CD4-positive, alpha-beta T cell treated with Interleukin-15 for 4 hours (primary cell): ENCODE data around the gene VEGFB.
A peak's percentile ranks its signal among the peaks of the same experiment; 100 is the strongest.
"Not testable (repeated sequence)": the region's sequence is repeated elsewhere in the genome, so short reads cannot be mapped to it uniquely, and the experiment has no call there.

Experiments
- DNase-seq: peaks from one replicate; pipeline ENCODE4 v3.0.0-alpha.2; 2020; ENCODE audit warnings: low spot score

Gene VEGFB

DNA sequence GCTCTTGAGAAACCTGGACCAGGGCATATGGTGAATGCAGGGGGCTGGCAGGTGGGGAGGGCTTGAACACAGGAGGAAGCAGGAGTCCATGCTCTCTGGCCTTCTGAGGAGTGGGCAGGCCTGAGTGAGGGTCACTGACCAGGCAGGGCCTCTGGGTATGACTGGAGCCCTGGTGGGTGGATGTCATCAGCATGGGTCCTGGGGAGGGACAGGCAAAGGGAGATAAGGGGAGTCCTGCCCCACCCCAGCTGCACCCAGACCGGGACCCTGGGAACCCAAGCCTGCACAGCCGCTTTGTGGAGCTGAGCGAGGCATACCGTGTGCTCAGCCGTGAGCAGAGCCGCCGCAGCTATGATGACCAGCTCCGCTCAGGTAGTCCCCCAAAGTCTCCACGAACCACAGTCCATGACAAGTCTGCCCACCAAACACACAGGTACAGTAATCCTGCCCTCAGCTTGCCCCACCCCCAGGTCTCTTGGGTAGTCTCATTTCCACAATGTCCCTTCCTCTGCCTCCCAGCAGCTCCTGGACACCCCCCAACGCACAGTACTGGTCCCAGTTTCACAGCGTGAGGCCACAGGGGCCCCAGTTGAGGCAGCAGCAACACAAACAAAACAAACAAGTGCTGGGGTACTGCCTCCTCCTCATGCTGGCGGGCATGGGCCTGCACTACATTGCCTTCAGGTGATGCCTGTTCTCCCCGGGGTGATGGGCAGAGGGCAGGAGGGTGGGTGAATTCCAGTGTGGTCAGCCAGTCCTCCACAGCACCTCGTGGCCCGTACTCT lies 2.0 kb upstream of the VEGFB start:
- no peak for DNase-seq

DNA sequence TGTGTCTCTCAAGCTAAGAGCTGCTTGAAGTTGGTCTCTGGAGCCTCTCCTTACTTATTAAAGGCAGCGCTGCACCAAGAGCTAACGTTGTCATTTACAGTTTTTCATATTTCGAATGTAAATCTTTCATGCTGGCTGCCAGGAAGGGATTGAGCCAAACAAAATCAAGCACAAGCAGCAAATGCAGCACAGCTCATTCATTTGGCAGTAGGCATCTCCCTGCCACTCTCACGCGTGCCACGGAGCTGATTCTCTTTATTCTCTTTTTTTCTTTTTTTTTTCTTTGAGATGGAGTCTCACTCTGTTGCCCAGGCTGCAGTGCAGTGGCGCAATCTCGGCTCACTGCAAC lies 1.4 kb upstream of the VEGFB start:
- no peak for DNase-seq

DNA sequence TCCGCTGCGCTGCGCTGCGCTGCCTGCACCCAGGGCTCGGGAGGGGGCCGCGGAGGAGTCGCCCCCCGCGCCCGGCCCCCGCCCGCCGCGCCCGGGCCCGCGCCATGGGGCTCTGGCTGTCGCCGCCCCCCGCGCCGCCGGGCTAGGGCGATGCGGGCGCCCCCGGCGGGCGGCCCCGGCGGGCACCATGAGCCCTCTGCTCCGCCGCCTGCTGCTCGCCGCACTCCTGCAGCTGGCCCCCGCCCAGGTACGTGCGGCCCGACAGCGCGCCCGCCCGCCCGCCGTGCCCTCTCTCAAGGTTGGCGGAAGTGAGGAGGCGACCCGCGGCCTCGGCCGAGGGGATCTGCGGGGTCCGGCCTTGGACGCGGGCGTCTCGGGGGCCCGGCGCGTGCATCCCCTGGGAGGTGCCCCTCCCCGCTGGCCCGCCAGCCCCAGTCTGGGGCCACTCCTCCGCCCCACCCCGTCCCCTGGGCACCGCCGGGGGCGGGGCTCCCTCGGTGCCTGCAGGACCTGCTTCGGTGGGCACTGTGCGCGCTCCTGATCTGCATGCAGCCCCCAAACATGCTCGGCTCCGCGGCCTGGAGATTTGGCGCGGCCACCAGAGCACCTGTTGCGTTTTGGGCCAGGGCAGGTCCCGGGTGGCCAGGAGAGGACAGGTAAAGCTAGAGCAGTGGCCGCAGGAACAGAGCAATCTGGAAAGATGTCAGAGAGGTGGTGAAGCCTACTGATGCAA lies 429 bp downstream of the VEGFB start:
- peak; percentile 36 for DNase-seq

DNA sequence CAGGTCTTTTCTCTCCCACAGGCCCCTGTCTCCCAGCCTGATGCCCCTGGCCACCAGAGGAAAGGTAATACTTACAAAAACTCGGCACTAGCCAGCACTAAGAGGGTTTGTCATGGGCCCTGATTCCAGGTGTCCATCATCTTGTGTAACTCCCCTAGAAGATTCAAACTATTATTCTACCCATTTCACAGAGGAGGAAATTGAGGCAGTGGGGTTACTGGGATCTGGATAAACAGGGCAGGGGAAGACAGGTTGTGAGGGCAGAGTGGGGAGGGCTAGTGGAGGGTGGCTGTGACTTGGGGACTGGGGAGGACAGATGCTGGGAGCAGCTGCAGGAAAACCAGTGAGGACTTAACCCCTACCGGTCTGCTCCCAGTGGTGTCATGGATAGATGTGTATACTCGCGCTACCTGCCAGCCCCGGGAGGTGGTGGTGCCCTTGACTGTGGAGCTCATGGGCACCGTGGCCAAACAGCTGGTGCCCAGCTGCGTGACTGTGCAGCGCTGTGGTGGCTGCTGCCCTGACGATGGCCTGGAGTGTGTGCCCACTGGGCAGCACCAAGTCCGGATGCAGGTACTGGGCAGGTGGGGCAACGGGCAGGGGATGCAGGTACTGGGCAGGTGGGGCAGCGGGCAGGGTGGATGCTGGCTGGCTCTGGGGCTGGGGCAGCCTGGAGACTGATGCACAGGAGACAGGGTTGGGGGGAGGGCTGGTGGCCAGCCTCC lies 1.2 kb downstream of the VEGFB start:
- DNase-seq = no peak

DNA sequence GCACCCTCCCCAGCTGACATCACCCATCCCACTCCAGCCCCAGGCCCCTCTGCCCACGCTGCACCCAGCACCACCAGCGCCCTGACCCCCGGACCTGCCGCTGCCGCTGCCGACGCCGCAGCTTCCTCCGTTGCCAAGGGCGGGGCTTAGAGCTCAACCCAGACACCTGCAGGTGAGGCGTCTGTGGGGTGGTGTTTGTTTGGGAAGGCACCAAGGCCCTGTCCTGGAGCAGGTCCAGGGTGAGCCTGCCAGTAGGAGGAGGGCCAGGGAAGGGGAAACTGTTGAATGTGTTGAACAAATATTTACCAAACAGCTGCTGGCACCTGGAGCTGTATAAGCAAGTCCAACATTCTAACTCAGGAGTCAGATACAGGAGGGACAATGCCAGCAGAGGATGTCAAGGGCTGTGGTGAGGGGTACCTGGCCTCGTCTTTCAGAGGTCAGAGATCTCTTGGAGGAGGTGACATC lies 3.1 kb downstream of the VEGFB start:
- DNase-seq = no peak

DNA sequence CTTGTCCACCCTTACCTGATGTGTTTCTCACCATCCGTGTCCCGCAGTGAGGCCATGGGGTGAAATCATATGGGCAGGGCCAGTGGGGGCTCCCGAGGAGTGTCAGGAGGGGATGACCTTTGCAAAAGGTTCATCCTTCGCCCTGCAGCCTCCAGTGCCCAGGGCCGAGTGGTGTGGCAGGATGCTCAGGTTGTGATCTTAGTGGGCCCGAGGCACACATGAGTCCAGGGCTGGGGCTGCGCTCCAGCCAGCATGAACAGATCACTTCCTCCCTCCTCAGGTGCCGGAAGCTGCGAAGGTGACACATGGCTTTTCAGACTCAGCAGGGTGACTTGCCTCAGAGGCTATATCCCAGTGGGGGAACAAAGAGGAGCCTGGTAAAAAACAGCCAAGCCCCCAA lies 3.7 kb downstream of the VEGFB start:
- DNase-seq = no peak

DNA sequence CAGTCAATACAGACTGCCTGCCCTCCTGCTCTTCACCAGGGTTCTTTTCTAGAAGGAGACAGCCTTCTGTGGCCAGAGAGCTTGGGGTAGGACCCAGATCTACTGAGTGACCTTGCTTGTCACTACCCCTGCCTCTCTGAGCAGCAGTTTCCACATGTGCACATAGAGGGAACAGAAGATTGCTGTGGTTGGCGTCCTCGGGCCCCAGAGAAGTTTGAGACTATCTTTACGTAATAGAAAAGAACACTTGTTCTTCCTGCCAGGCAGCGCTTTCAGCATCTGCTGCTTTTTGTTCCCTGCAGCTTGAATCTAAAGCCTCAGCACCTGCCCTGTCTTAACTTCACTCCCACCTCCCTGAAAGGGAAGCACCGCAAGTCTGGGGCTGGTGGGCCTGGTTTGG lies 4.6 kb downstream of the VEGFB start:
- DNase-seq = no peak

DNA sequence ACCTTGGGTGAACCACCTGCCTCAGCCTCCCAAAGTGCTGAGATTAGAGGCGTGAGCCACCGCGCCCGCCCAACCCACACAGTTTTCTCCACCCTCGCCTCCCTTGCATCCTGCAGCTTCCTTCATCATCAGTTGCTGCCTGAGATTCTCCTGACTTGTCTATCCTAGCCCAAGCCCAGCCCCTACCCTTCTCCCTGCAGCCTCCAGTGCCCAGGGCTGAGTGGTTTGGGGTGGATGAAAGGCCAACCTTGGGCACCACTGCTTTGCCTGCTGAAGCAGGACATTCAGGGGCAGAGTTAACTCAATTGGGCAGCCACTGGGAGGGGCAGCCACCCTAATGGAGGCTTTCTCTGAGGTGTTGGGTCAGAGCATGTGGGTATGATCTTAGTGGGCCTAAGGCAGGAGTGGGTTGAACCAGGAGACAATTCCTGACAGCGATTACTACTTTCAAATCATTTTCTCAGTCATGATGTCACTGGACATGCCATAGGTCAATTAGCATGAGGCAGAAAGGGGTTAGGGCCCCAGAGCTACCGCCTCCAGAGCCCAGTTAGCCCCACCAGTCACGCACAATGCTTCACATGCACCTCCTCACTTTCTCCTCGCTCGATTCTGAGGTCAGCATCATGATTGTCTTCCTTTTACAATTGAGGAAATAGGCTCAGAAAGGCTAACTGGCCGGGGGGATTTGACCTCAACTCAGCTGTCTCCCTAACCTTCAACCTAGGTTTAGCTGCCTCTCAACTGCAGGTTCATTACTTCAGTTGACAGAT lies 5.5 kb downstream of the VEGFB start:
- no peak for DNase-seq

DNA sequence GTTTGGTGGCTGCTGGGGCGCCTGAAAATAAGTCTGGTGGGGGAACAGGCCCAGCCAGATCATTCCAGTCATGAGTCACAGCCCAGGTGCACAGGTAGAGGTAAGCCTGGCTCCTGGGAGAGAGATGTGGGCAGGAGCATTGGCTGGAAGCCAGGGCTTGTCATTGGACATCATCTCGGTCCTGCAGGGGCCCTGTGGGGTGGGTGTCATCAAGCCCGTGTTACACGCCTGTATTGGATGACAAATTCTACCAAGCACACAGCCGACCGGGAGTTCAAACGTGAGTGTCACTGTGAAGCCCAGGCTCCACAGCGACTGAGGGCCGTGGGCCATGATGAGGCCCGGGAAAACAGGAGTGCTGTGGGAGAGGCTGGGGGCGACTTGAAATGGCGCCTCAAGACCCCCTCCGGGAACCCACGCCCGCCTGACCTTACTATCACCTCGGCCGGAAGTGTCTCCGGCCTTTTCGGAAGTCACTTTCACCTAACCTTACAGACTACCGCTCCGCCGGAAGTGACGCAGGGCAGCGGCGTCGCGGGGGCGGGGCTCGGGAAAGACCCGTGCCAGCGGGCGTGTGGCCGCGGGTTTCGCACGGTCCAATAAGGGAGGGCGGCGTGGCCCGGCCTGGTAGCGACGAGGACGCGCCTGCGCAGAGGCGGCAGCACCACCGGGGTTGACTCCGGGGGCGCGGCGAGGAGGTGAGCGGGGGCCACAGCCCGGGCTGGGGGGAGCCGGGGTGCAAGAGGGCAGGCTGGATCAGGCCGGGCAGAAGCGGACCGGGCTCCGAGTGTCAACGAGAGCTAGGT lies 6.3 kb downstream of the VEGFB start, which contains the start of gene FKBP2:
FKBP2 (plus strand) TSS at position 661 of the 806 bp plus-strand sequence. CDS start 1,293 bp downstream, outside the sequence.
- peak; percentile 98 for DNase-seq

DNA sequence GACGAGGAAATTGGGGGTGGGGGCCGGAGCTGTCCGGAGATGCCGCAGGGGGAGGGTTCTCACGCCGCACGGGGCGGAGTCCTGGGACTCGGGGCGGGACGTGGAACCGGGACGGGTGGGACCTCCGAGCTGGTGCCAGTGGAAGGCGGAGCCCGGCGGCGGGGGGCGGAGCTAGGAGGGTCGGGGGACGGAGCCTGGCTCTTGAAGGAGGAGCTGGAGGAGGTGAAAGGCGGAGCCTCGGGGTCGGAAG lies 6.8 kb downstream of the VEGFB start:
- peak; percentile 99 for DNase-seq

DNA sequence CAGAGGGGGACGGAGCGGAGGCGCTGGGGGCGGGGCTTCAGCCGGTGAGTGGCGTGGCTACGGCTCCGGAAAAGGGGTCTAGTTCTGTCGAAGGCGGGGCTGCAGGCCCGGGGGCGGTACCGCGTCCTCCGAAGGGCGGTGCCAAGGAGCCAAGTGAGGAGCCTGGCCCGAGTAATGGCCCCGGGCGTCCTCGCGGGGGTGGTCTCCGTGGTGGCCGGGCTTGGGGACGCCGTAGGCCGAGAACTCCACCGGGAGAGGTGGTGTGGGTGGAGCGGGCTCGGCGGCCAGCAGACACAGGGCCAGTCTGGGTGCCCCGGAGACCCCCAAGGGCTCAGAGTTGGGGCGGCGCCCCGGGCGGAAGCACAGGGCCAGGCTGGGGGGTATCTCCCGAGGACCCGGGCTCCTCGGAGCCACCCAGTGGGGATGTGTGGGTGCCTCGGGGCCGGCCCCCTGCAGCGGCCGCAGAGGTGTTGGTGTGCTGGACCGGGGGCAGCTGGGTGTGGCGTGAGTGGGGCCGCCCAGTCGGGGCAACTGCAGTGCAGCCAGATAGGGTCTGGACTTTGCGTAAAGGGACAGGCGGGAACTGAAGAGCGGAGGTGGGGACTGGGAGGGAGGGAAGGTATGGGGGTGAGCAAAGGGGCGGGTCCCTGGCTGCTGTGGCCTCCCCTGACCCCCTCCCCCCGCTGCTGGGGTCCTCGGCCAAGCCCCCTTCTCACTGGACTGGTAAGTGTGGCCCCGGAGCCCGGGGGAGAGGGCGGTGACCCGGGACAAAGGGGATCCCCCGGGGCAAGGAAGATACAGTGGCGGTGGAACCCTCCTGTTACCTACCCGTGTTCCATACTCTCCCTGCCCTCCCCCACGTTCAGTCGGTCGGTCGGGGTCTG lies 7.3 kb downstream of the VEGFB start:
- DNase-seq = no peak

DNA sequence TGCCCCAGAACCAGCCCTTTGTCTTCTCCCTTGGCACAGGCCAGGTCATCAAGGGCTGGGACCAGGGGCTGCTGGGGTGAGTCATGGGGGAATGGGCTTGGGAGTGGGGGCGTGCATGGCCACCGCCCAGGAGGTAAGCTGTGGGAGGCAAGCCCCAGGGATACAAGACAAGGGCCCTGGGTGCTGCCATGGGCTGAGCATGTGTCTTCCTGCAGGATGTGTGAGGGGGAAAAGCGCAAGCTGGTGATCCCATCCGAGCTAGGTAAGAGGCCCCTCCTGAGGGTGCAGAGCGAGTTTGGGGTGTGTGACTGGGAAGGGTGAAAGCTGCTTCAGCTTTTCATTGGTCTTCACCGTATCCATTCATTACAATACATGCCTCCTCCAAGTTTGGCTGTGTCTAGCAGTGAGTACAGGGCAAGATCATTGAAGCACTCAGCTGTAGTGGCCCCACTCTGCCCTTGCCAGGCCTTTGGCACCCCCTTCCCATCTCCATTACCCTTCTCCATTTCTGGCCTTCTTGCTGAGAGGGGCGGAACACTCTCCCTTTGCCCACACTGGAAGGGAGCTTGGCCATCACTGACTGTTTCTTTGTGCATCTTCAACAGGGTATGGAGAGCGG lies 9.0 kb downstream of the VEGFB start:
- DNase-seq = no peak

DNA sequence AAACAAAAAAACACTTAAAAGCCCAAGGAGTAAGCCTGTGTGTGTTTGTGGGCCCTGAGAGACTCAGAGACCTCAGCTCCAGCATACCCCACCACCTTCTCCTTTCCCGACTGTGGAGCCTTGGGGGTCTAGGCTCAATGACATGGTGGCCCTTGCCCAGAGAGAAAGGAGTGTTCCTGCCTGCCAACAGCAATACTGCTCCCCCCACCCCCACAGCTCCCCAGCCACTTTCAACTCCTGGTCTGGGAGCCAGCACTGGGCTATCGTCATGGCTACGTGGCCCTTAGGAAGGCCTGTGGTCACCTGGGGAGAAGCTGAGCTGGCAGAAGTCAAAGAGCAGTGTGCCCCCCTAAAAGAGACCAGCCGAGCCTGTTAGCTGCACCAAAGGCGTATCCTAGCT lies 9.7 kb downstream of the VEGFB start:
- no peak for DNase-seq

DNA sequence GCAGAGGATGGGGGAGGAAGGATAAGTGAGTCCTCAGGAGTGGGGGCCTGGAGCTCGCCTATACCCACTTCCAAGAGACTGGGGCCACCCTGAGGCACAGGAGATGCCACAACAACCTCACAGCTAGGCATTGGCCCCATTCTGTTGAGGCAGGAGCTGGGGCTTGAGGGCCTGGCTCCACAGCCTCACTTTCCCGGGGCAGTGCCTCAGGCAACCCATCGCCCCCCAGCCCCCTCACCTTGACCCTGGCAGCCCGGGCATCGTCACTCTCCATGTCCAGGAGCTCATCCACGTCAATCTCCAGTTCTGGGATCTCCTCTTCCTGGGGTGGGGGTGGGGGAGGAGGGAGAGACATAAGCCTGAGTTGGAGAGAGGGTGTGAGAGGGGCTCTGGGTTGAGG lies 10.6 kb downstream of the VEGFB start:
- no peak for DNase-seq

DNA sequence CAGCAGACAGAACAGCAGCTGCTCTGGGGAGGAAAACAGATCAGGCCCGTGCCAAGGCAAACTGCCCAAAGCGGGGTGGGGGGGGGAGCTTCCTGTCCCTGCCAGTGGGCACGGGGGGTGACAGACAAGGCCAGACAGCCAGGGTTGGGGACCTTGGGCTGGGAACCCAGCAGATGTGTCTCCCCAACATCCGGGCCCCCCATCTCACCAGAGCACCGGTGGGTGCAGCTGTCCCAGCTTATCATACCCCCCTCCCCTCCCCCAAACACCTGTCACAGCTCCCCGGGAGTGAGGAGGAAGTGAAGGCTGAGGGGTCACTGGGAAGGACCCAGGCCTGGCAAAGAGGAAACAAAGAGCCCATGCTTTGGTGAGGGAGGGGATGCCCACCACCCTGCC lies 11.0 kb downstream of the VEGFB start:
- peak; percentile 52 for DNase-seq

DNA sequence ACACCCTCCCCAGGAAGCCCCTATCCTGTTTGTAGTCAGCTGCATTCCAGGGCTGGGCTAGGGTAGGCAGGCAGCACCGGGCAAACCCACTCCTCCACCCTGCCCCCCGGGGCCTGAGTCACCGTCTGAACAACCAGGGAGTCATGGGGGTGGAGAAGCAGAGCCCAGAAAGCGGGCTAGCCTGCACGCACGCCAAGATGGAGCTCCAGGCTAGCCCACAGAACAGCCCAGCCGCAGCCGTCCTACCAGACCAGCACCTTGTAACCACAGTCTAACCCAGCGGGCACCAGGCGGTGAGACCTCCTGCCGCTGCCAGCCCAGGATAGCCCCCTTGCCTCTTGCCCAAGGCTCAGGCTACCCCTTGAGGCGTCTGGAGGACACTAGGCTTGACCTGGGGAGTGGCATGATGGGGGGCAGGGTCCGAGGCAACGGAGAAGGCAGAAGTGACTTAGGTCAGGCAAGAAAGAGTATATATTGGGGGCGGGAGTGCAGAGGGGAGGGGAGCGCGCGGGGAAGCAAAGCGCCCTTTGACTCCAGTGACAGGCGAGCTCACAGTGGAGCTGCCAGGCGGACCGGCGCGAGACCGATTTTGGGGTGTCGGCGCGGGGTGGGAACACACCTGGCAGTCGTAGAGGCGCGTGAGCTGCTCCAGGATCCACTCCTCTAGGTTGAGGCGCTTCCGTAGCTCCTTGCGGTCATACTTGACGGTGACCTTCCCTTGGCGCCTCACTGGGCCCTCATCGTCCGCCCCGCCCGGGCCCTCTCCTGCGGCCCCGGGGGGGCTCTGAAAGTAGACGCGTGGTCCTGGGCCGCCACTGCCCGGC lies 11.6 kb downstream of the VEGFB start:
- DNase-seq = peak; percentile 80

DNA sequence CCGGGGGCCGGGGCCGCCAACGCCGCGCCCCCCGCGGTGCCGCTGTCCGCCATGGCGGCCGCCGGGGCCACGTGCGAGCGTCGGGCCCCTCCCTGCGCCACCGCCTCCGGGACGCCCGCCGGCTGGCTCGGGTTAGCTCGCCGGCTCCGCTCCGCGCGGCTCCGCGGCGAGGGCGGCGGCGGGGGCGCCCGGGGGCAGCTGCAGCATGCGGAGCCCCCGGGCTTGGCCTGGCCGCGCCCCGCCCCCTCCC lies 12.2 kb downstream of the VEGFB start:
- not testable (repeated sequence) for DNase-seq

DNA sequence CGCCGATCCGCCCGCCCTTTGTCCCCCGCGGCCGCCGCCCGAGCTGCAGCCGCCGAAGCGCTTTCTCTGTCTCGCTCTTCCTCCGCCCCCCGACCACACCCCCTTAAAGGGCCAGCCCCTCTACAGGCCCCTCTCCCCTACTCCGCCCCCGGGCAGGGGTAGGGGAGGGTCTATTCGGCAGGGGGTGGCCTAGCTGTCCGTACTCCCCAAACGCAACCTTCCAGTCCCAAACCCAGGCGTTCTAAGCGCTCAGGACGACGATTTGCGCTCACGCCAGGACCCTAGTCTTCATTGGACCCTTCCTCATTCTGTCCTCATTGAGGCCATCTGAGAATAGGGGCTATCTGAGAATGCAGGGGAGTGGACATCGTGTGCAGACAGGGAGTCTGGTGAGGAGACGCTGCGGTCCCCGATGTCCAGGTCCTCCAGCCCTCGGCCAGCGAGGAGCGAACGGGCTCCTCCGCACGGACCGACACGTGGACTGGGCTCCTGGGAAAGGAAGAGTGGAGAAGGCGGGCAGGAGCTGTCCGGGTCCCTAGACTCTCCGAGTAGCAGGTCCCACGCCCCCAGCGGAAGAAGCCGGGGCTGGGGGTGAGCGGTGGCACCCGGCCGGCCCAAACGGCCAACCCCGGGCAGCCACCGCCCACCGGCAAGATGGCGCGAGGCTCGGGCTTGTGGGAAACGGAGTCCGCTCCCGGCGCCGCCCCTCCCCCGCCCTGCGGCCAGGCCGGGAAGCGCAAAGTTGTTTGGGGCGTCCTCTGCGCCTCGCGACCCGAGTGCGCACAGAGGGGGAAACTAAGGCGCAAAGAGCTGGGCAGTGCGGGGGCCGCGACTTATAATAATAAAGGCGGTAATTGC lies 12.7 kb downstream of the VEGFB start, which contains the start of gene PPP1R14B:
PPP1R14B (minus strand) TSS at position 73 of the 858 bp plus-strand sequence. CDS start 270 bp downstream, outside the sequence.
- DNase-seq = peak; percentile 77
